ENCODE results near the gene CACYBP. TPM values are rescaled to one million over a fixed set of nuclear protein-coding genes. Genes with fewer than 3 reads are reported as not detected.

The CACYBP gene, protein sequence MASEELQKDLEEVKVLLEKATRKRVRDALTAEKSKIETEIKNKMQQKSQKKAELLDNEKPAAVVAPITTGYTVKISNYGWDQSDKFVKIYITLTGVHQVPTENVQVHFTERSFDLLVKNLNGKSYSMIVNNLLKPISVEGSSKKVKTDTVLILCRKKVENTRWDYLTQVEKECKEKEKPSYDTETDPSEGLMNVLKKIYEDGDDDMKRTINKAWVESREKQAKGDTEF
- 100 to 1,000 TPM; 122 to 149 (median 128) TPM for polyA plus RNA-seq (ENCODE audit: insufficient read depth in 1 of 5, insufficient read length in 5 of 5, low replicate concordance in 1 of 5)
- long read RNA-seq, donor 1, transcript CACYBP-201 (6 exons, 2,766 nt): major isoform, 84 of 128 reads
- long read RNA-seq, donor 1, transcript CACYBP-207 (5 exons, 804 nt): minor isoform, 16 of 128 reads
- long read RNA-seq, donor 1, transcript CACYBP-208 (2 exons, 688 nt): minor isoform, 5 of 128 reads
- long read RNA-seq, donor 1, partial matches to known transcripts: 6 of 128 reads
- long read RNA-seq, donor 1, other reads (novel, unspliced or antisense): 14 of 128 reads
- long read RNA-seq, donor 2, transcript CACYBP-207 (5 exons, 804 nt): minor isoform, 5 of 76 reads
- long read RNA-seq, donor 2, transcript CACYBP-201 (6 exons, 2,766 nt): major isoform, 47 of 76 reads
- long read RNA-seq, donor 2, partial matches to known transcripts: 6 of 76 reads
- long read RNA-seq, donor 2, other reads (novel, unspliced or antisense): 14 of 76 reads
- long read RNA-seq, donor 3, transcript CACYBP-201 (6 exons, 2,766 nt): major isoform, 48 of 72 reads
- long read RNA-seq, donor 3, transcript CACYBP-207 (5 exons, 804 nt): minor isoform, 10 of 72 reads
- long read RNA-seq, donor 3, partial matches to known transcripts: 0 of 72 reads
- long read RNA-seq, donor 3, other reads (novel, unspliced or antisense): 9 of 72 reads
- long read RNA-seq, donor 4, transcript CACYBP-207 (5 exons, 804 nt): minor isoform, 6 of 47 reads
- long read RNA-seq, donor 4, transcript CACYBP-201 (6 exons, 2,766 nt): major isoform, 31 of 47 reads
- long read RNA-seq, donor 4, partial matches to known transcripts: 0 of 47 reads
- long read RNA-seq, donor 4, other reads (novel, unspliced or antisense): 5 of 47 reads
- long read RNA-seq, donor 5, transcript CACYBP-207 (5 exons, 804 nt): minor isoform, 9 of 289 reads
- long read RNA-seq, donor 5, transcript CACYBP-201 (6 exons, 2,766 nt): major isoform, 70 of 289 reads
- long read RNA-seq, donor 5, transcript CACYBP-208 (2 exons, 688 nt): minor isoform, 5 of 289 reads
- long read RNA-seq, donor 5, partial matches to known transcripts: 175 of 289 reads
- long read RNA-seq, donor 5, other reads (novel, unspliced or antisense): 27 of 289 reads
- long read RNA-seq, donor 6, transcript CACYBP-207 (5 exons, 804 nt): minor isoform, 10 of 89 reads
- long read RNA-seq, donor 6, transcript CACYBP-201 (6 exons, 2,766 nt): major isoform, 57 of 89 reads
- long read RNA-seq, donor 6, transcript CACYBP-208 (2 exons, 688 nt): minor isoform, 6 of 89 reads
- long read RNA-seq, donor 6, partial matches to known transcripts: 0 of 89 reads
- long read RNA-seq, donor 6, other reads (novel, unspliced or antisense): 14 of 89 reads
- long read RNA-seq, donor 7, transcript CACYBP-201 (6 exons, 2,766 nt): major isoform, 31 of 45 reads
- long read RNA-seq, donor 7, transcript CACYBP-207 (5 exons, 804 nt): minor isoform, 5 of 45 reads
- long read RNA-seq, donor 7, partial matches to known transcripts: 0 of 45 reads
- long read RNA-seq, donor 7, other reads (novel, unspliced or antisense): 7 of 45 reads
- long read RNA-seq, donor 8, transcript CACYBP-201 (6 exons, 2,766 nt): major isoform, 21 of 67 reads
- long read RNA-seq, donor 8, partial matches to known transcripts: 0 of 67 reads
- long read RNA-seq, donor 8, other reads (novel, unspliced or antisense): 40 of 67 reads

DNA sequence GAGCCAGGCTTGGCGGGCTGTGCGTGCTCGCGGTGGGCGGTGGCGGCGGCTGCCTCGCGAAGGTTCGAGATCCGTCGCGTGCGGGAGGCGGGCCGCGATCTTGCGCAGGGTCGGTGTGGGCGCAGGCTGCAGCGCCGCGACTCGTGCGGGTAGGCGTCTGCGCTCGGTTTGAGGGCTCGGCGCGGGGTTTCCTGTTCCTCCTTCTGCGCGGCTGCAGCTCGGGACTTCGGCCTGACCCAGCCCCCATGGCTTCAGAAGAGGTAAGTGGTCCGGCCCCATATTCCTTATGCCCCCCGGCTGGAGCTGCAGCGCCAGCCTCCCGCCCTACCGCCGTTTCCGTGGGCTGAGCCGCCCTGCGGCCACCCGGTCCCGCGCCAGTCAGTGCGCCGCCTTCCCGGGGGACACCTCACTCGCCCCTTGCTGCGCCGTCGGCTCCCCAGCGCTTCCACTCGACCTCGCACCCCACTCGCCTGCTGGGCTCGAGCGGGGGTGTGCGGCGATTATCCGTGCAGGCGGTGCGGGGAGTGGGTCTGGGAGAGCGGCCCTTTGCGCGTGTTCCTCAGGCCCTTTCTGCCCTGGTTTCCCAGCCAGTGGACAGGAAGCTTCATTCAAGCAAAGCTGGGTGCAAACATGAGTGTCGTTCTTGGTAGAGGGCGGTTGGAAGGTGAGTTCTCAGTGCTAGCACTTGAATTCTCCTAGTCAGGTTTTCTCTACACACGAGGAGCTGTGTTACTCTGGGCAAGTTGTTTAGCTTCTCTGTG is at the start of gene CACYBP:
Gene CACYBP (plus strand): TSS at position 12 of the 761 bp plus-strand sequence. CDS start 234 bp downstream, at position 246.
- no peak for DNase-seq

DNA sequence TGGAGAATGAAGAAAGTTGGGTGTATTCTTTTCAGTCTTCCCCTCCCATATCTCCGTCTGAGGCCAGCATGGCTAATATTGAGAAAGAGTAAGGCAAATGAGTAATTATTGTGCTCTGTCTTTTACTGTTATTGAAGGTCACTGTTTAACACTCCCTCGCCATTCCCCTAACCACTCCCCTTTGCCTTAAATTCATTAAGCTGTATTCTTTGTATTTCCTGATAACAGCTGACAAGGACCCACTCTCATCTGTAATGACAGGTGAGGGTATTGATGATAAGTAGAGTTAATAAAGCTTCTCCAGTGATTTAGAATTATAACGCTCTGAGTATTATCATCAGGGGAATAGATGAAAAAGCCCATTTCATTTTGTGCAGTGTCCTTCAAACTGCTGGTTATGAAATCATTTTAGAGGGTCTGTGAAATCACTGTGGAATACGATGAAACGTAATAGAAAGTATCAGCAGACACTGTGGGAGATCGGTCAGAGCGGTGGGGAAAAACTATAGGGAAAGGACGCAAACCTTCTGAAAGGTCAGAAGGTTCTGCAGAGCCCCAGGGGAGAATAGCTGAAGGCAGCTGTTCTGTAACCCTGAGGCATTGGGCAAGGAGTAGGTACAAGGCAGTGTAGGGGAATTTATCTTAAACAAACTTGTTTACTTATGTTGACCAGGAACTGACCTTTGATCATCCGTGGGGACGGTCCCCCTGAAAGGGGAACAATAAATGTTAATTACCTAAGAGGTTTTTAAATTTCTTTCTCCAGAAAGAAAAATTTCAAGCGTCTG is 46.3 kb upstream of the CACYBP start:
- DNase-seq: no peak

DNA sequence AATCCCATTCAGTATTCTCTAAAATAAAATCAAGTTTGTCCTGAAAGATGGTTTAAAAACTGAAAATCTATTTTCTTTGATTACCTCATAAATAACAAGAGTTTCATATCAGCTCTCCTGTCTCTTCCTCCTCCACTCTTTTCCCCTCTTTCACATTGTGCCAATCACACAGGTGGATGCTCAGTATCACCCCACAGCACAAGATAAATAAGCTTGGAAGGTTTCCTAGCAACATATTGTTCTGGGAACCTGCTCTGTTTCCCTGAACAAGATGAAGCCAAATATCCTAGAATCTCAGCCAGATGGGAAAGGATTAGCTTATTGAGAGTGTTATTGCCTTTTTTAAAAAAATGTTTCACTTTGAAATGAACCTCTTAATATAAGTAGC is 45.7 kb upstream of the CACYBP start:
- no peak for DNase-seq

DNA sequence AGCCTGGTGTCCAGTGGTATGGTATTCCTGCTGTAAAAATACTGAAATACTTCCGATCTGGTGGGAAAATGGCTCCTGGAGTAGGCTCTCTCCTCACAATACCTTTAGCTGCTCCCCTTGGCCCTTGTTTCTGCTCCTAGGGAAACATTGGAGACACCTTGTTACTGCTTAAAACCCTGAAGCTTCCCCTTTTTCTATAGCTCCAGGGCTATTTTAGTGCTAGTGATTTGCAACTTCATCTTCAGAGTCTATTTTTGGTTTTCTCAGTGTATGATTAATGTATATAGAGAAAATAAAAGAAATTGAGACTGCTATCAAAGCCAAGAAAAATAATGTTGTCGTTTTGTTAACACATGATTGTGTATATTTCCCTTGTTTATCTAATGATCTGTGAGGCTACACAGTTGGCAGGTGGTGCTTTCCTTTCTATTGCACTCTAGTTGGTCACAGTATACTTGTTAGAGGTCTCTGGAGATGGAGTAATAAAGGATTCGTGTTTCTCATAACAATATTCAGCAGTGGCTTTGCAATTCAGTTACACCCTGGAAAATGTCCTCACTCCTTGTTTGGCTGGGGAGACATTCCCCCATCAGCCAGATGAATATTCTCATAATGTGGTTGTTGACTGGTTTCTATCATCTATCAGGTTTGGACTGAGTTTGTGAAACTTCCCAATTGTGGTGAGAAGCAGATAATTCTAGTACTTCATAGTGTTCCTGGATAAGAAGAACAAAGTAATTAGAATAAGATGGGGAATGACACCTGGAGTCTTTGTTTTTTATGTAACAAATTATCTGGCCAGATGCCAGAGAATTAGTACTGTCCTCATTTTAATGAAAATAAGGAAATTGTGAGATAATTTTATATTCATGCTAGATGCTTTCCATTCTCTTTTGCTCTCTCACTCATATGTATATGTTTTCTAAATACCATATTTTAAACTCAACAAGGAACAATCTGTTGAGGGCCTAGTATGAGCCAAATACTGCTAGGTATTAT is 44.8 kb upstream of the CACYBP start:
- DNase-seq: no peak

DNA sequence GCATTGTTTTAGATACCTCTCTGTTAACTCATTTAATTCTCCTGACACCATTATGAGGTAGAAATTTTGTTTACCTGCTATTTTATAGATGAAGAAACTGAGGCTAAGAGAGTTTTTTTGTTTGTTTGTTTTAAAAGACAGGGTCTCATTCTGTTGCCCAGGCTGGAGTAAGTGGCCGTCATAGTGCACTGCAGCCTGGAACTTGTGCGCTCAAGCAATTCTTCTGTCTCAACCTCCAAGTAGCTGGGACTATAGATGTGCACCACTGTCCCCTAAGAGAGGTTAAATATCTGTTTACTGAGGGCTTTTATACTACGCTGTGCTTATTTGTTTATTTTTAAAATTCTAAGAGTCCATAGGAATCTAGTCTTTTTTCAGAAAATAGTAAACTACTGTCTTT is 43.7 kb upstream of the CACYBP start:
- no peak for DNase-seq

DNA sequence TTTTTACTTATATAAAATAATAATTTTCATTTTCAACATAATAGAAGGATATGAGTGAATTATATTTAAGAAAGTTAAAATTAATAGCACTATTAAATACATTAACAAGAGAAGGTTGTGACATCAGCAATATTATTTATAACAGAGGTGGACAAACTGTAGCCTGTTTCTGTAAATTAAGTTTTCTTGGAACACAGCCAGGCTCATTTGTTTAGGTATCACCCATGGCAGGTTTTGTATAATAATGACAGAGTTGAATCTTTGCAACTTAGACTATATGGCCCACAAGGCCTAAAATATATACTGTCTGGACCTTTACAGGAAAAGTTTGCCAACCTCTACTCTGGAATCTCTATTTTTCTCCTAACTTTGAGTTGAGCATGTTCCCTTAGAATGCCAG is 42.8 kb upstream of the CACYBP start:
- no peak for DNase-seq

DNA sequence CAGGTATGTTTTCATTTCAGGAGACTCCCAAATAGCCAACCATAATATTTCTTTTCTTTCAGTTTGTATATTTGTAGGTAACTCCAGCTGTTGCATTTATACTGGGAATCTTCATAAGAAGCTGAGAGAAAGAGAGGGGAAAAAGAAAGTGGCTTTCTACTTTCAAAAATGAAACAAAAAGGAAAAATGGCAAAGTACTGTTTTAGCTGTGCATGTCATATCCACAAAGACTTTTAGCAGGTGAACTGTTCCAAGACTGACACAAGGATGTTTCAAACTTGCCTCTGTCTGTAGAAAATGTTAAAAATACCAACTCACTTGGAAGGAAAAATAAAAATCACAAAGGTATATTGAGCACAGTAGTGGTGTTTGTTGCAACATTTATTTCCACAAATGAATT is 41.9 kb upstream of the CACYBP start:
- no peak for DNase-seq

DNA sequence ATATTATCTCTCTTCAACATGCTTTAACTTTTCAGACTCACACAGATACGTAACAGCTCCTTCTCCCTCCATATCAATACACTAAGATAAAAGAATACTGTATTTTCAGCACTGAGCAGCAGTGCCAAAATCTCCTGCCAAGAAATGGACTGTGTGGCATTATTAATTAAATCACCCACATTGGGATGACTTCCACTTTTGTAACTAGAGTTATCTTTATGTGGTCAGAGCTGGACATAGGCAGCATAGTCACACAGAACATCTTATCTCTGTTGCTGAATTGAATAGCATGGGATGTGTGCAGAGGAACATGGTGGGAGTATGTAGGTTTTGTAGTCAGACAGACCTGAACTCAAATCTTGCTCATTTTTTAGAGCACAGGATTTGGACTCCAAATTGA is 41.4 kb upstream of the CACYBP start:
- DNase-seq: no peak

DNA sequence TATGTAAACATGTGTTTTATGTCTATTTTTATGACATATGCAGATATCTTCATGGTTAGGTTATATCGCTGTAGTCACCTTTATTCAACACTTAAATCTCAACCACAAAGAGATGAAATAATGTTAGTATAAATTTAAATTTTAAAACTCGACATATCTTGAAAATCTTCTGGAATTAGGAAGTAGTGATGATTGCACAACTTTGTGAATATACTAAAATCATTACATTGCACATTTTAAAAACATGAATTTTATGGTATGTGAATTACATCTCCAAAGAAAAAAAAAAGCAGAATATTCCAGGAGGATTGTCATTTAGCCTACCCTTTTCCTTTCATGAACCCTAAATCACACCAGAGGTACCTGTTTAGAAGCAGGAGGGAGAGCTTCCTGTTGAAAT is 39.4 kb upstream of the CACYBP start:
- no peak for DNase-seq

DNA sequence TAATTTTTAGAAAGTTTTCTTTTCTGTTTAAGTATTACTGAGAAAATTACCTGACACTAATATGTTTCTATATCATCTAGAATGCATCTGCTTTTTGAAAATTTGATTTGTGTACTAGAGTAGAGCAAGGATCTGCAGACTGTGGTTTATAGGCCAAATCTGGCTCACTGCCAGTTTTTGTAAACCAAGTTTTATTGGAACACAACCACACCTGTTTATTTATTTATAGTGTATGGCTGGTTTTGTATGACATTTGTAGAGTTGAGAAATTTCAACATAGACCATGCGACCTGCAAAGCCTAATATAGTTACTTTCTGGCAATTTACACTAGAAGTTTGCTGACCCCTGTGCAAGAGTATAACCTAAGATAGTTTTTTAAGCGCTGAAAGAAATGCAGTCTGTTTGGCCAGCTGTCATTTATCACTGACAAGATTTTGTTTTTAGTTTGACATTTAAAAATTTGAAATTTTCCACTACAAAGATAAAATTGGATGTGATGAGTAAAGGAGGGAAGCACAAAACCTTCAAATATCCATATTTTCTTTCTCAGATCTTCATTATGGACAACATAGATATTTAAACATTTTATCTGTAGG is 36.1 kb upstream of the CACYBP start:
- DNase-seq: no peak

DNA sequence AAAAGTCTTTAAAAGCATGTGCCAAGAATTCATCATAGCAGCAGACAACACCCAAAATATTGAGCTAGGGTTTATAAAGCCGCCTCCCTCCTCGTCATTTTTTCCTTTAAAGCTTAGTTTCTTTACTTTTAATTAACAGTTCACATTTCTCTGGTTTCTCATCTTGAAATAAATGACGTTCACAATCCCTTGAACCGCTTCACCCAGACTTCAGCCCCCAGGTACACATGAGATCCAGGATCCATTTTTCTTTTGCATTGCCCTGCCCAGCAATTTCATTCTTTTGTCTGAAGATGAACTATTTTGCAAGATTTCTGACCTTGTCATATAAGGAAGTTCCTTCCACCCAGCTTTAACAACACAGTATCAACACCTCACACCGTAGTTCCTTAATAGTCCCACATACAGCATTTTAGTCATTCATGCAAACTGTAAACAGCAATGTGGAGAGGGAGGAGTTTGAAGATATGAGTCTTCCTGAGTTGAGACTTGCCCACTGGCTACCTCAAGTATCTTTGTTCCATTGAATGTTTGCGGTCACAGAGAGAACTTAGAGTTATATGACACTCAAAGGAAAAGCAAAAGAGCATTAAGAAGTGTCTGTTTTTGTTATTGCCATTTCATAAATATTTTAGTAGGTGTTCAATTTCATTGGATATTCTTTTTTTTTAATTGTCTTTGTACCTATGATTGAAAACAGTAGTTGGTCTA is 35.3 kb upstream of the CACYBP start:
- DNase-seq: no peak

DNA sequence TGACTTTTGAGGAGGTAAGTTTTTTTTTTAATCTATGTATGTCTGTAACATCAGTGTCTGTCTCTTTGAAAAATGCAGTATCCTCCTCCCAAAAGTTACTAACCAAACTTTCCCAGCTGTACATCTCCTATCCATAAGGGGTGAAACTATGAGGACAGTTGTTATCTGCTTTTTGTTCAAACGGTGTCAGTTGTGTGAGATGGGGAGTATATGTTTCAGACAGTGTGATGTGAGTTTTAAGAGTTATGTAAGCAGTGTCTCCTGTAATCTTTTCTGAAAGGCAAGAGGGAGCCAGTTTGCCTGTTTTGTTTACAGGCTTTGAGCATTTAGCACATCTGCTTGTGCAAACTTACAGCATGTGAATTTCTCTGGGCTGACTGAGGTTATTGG is 34.8 kb upstream of the CACYBP start:
- peak in 1 of 2 donors; percentile 31 for DNase-seq

DNA sequence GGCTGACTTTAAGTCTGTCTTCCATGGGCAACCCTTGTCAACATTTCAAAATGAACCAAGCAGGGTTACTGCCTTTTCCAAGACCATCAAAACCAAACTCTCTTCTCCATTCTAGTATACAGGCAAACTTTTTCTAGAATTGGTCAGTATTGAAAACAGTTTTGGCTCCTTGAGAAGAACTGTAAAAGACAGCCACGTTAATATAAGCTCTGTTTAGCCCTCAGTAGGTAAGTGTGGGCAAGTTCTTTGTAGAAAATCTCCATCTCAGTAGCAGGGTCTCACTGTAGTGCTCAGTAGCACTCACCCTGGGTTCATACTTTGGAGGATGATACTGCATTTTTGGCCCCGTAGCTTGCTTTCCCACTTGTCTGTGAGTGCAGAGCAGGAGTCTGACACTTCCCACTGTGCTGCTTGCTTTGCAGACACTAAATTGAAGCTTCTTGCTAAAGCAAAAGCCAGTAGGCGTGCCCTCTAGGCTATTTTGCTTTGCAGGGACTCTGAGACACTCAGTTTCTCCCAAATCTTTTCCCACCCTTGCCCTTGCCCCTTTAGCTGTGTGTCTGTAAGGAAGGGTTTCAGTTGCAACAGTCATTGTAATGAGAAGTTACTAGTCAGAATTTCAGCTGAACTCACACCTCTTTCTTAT is 34.3 kb upstream of the CACYBP start:
- DNase-seq: no peak

DNA sequence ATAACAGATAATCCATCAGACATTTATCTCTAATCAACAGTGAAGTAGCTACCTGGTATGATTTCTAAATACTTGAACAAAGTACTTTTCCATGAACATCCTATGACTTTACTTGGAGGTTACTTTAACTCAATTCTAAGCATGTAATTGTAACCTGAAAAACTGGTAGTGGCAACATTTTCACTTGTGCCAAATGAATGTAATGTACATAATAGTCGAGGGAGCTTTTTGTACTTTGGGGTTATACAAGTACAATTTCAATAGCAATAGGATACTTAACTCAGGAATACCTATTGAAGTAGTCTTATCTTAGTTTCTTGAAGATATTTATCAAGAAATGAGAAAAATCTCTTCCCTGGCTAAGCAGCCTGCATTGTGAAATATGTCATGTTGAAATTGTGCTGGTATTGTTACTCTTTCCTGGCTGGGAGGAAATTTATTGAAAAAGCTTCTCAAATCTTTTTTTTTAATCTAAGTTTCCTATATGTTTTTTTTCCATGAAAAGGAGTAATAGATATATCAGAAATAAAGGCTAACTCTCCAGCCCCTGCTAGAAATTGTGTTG is 33.7 kb upstream of the CACYBP start:
- DNase-seq: peak in 1 of 2 donors; percentile 51

DNA sequence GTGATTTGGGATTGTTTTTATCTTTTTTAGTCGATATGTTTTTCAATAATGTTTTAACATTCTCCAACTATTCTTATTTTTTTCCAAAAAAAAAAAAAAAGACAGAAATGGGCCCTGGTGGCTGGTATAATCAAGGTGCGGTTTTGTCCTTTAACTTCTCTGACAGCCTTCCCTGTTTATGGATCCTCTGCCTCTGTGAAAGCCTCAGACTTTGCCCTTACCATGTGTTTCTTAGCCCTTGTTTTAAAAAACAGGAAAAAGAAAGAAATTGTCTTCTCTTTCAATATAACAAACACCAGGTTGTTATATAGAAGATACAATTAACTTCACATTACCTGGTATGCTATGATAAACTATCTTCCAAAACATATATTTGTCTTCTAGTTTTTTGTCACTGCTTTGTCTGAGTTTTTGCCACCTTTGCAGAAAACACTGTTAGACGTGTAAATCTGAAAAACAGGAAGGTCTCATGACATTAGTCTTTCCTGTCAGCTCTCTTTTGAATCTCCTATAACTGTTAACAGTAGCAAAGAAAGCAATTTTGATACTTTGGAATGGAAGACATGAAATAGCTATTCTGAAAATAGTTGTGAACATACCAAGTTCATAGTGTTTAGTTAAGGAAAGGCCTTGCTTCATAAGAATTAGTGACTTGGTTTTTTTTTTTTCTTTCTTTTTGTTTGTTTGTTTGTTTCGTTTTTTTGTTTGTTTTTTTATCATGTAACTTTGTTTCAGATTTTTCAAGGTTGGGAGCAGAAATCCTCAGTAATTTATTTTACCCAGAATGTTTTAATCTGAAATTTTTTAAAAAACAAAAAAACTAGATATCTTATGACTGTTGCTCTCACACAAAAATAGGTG is 31.7 kb upstream of the CACYBP start:
- DNase-seq: no peak
